HG03520 (cell line): ENCODE measurements around the gene IMMP2L.

ENCODE experiments used
- ATAC-seq: cut with Tn5 transposase; IDR thresholded peaks from one replicate; pipeline ENCODE4 v1.9.1; 2021; ENCODE audit warnings: mild to moderate bottlenecking, moderate library complexity; ENCODE audit not compliant: unreplicated experiment

IMMP2L gene

DNA sequence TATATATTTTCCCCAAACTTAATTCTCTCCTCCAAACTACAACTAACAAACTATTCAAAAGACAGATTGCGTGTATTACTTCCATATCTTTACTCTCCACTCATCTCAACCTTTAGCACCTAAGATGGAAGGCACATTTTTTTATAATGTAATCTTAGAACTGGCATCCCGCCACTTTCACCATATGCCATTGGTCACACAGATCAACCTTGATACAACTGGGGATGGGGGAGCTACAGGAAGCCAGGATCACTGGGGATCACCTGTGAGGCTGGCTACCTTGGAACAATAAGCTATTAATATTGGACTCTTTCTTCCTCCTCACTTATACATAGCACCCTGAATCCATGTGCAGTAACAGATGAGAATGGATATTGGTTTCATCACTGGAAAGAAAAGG is 941.0 kb downstream of the IMMP2L start:
- ATAC-seq, result no peak

DNA sequence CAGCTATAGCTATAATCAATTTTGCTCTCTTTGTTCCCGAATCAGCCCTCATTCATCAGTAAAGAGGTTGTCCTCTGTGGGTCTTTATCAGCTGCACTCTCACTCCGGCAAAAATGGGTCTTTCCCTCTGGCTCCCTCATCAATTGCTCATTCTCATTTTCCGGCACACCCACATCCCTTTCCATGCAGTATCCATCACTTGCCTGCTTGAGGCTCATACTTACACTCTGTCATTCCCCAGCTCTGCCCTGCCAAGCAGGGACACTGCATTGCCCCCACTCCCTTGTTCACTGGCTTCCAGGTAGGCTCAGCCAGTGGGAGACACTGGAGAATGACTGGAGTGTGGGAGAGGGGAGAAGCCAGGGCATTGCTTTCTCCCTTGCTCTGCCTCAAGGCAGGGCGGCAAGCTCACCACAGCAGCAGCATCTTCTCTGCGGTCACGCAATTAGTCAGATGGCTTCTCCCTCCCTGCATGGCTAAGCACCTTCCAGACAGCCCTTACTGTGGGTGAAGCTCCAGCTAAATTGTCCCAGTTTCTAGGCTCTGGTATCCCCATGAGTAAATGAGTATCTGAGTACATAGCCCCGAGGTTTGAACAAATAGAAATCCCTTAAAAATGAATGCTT is 942.1 kb downstream of the IMMP2L start:
- ATAC-seq, result no peak
